C1 segment of cervical spinal cord (tissue), 14 donors: ENCODE data around the gene PHACTR1.
A peak's percentile ranks its signal among the peaks of the same experiment; 100 is the strongest.

Source experiments
- DNase-seq, 14 donors: peaks; one replicate each; lab custom pipeline; 2025; lab: John Stamatoyannopoulos, UW

The PHACTR1 gene

DNA sequence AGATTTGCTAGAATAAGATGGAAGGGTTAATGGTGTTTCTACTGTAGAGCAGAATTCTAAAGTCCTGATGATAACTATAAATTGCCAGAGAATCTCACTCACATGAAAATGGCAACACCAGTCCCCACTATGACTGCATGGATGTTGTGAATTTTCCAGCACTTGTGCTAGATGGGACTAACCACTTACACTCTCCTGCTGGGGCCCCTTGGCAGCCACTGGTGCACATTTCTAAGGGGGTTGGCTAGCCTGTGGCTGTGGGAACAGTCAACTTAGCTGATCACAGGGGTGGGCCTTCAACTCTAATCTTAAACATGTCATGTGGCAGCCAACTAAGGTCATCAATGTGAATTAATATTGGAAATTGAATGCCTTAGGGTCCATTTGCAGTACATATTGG is 271.2 kb downstream of the PHACTR1 start:
- no peak for DNase-seq

DNA sequence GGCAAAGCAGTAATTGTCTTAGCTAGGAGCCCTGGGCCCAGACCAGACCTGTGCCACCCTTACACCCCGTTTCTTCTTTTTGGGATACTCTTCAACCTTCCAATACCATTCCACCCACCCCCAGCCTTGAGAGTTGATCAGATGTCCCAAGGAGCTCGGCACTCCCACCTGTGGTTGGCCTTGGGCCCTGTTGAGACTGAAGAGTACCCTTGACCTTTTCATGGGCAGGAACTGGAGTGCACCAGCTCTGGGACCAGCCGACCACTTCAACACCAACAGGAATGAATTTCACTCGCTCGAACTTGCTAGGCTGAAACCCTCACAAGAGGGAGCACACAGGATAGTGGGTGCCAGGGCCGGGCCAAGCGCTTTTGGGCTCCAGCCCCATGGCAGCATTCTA is 273.6 kb downstream of the PHACTR1 start:
- DNase-seq: no peak

DNA sequence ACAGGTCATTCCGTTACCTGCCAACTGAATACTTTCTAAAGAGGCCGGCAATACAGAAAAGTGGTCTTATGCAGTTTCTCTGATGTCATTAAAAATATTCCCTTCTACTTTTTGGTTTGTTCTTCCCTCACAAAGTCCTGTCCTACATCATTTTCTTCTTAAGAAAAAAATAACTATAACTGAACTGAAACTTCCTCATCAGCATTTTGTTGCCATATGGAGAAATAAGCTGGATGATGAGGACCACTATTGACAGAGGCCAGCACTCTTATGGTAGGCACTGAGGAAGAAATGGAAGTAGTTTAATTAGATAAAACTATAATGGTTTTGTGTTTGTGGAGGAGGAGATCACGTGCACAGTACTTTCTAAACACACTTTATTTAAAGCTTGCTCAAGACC is 274.9 kb downstream of the PHACTR1 start:
- DNase-seq: no peak

DNA sequence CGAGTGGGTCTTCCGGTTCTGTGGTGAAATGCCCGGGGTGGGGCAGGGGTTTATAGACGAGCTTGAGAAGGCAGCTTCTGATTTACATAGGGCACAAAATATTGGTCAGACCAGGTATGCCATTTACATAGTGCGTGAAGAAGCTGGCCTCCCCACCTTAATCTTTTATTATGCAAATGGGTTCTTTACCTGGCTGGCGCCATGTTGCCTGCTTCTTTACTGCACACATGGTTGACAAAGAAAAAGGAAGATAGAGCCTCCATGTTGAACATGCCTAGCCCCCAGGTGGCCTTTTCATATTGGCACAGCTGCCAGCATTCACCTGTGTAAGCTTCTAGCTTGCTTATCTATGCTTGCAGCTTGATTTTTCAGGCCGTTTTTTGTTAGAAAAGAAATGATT is 276.2 kb downstream of the PHACTR1 start:
- DNase-seq: no peak

DNA sequence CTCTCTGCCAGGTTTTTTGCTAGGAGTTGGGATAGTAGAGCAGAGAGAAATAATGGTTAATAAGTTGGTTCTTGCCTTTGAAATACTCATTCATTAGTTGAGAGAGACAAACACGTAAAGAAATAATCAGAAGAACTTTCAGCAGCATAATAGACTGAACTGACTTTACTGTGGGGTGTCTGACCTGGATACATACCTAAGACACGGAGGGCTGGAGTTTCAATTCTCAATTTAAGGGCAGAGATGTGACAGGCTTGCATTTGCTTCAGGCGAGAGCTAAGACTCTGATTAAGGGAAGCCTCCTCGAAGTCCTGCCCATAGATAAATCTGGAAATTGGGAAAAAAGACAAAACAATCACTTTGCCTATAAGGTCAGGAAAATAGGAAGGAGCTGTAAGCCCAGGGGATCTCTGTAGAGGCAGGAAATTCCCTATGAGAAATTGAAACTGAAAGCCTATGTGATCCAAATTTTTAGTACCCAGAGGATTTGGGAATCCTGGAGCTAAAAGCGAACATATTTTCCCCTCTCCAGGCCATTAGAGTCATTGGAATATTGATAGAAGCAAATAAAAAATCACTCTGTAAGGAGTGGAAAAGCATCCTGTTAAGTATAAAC is 276.8 kb downstream of the PHACTR1 start:
- DNase-seq: no peak

DNA sequence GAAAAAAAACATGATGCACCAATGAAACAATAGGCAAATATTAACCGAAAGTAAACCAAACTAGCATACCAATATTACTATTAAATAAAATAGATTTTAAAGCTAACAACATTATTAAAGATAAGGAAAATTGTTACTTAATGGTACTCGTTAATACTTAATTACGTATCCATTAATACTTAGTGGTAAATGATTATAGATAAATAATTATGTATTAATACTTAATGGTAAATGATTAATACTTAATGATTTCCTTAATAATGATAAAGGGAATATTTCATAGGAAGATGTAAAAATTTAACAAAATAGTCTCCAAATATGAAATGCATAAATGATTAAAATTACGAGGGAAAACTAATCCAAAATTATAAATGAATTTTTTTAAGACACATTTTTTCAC is 278.9 kb downstream of the PHACTR1 start:
- no peak for DNase-seq

DNA sequence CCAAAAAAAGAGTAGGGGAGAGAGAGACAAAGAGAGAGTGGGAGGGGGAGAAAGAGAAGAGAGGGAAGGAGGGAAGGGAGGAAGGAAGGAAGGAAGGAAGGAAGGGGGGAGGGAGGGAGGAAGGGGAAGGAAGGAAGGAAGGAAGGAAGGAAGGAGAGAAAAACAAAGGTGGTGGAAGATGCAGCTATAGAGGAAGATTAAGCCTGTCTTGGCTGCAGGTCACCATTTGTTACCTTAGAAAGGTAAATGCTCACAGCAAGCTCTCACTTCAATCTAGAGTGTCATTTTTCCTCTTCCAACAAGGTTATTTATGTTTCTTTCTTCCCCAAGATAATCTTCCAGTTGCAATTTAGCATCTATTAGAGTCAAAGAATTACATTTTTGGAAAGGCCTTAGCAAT is 284.0 kb downstream of the PHACTR1 start:
- no peak for DNase-seq

DNA sequence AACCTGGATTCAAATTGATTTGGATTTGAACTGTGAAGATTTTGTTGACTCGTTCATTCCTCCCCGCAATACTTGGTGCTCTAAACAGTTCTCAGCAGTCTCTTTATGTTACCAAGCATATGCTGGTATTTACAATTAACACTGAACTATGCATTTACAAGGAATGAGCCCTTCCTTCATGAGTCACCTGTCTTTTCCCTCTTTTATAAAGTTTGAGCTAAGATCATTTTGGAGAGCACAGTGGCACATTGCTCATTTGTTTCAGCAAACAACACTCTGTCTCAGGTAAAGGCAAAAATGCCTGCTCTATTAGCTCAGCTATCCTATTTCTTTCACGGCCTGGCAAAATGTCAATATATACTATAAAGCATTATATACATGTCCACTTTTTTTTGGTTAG is 285.4 kb downstream of the PHACTR1 start:
- DNase-seq: no peak

DNA sequence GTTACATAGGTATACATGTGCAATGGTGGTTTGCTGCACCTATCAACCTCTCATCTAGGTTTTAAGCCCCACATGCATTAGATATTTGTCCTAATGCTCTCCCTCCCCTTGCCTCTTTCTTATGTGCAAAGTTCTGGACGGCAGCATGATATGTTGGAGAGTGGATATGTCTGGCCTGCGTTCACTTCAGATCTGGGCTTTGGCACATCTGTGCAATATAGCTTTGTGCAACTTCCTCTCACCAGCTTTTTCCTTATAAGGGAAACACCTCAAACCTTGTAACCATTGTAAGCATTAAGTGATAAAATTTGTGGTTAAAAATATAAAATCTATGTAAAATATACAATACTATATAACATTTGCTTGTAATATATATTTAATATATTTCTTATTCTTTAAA is 288.0 kb downstream of the PHACTR1 start:
- no peak for DNase-seq

DNA sequence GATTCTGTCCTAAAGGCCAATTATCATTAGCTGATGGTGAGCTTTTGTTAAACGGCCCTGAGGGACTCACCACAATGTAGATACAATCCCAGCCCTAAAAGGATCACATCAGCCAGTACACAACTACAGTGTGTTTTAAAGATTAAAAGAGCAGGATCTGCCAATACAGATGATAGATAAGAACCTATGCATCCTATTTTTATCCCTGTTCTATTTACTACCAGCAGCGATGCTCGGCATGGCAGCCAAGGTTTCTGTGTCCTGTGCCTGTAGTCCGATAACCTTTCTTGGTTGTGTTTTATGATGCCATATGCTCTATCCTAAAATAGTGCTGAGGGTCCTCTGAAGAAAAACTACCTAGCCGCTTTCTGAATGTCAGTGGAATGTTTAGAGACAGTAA is 289.4 kb downstream of the PHACTR1 start:
- DNase-seq: no peak

DNA sequence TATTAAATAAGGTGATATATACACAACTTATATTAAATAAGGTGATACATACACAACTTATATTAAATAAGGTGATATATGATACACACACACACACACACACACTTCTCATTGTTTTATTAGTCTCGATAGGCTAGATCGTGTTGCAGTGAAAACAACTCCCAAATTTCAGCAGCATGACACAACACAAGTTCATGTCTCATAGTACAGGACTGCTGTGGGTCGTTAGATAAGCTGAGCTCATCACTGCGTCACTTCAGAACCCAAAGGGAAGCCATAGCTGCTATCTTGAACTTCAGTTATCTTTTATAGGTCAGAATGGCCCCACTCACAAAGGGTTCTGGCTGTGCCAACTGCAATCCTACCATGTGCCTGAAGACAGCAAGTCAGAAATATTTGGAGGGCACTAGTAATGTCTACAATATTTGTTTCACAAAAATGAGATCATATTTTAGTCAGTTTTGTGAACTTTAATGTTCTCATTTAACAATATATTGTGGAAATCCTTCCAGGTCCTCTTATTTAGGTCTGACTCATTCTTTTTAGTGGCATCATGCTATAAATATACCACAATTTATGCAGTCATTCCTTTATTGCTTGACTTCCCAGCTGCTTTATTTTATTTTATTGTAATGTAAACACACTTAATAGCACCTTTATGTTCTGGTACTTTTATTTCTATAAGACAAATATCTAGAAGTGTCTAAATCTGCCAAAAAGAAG is 290.2 kb downstream of the PHACTR1 start:
- DNase-seq: no peak

DNA sequence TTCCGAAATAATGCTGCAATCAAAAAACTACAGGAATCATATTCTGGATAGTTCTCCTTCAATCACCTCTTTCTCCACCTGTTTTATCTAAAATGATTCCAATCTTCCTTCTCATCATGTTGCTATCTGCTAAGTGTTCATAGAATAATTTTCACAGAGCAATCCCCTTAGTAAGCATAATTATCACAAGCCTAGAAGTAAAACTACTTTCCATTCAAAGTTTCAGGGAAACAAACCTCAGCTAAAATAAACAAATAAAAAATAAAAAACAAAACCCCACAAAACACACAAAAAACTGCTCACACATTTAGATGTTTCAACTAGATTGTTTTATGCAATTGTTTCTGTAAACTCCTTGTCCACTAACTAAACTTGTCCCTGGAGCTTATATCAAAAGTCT is 291.2 kb downstream of the PHACTR1 start:
- DNase-seq: no peak

DNA sequence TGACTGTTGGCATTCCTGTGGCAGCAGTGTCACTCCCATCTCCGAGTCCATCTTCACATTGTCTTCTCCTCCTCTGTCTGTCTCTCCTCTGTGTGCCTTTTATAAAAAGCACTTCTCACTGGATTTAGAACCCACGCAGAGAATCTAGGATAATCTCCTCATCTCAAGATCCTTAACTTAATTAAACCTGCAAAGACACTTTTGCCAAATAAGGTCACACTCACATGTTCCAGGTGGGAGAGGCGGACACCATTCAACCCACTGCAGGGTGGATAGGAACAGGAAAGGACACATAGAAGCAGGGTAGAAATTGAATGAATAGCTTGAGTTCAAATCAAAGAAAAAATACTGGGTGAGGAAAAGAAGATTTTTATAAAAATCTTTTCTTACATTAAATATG is 292.5 kb downstream of the PHACTR1 start:
- DNase-seq: no peak

DNA sequence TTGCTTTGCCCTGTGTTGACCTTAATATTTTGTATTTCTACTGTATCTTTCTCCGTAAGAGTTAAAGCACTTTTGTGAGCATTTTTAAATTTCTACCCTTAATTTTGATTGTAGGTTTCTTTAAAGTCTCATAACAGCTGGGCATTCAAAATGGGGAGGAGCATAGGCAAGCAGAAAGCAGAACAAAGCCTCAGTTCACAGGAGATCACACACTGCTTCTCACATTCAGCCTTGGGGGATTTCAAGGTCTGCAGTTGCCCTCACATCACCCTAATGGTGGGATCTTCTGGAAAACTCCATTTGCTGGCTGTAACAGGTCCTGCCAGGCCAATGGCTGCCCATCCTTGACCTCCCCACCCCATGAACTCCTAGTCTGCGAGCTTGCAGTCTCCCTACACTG is 292.9 kb downstream of the PHACTR1 start:
- peak in 3 of 14 donors; percentile 15 to 22 (median 19) for DNase-seq

DNA sequence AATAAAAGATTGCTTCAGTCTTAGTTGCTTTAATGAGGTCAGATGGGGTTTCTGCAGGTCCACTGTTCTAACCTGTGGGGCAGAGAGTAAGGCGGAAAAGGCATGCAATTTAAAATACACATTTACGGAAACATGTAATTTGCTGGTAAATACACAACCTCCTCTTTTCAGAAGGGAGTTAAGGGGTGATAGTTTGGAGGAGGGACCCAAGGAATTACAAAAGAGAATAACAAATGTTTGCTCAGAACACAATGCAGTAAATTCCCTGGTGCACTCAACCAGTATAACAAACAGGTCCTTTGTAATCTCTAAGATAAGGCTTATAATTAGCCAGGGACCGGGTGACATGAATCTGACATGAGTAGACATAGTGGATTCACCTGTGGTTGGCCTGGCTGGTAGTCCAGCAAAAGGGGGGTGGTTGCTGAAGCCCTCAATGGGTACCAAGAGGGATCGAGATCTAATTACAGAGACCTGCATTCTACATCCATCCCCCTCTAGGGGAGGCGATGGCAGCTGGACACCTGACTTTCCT is 295.1 kb downstream of the PHACTR1 start:
- no peak for DNase-seq

DNA sequence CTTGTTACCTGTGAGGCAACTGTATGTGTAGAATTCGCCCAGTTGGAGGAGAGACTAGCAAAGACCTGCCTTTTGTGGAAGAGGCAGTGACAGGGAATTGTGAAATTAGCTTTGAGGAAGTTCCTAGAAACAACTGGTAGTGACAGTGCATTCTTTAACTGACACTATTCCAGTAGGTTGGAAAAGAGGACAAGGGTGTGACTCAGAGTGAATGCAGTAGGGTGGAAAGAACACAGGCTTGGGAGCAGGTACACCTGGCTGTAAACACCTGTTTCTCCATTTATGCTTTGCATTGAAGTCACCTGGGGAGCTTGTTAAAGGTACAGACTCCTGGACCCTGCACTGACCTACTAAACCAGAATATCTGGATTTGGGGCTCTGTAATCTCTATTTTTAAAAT is 295.7 kb downstream of the PHACTR1 start:
- no peak for DNase-seq

DNA sequence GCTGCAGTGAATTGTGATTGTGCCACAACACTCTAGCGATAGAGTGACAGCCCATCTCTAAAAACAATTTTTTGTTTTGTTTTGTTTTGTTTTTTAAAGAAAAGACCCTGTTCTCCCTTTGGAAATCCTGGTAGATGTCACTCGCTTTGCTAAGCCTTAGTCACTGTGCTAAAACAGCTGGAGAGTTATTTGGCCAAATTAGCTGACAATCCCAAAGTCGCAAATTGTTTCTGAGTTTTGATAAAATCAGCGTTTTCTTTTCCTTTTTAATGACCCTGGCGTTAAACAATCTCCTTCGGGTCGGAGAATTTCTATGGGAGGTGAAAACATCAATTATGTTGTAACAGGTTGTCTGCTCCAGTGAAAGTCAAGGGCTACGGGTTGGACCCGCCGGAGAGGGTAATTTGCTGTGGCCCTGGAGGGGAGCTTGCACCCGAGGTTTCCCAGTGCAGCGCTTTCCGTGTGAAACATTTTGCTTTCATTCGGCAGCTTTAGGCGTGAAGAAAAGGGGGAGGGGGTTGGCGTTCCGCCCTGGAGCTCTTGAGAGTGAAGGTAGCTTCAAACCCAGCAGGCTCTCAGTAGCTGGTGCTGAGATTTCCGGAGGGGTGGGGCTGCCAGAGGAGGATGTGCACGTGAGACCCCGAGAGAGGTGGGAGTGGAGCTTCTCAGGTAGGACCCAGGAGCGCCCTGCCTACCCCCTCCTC is 296.6 kb downstream of the PHACTR1 start:
- peak in 1 of 14 donors; percentile 59 for DNase-seq

DNA sequence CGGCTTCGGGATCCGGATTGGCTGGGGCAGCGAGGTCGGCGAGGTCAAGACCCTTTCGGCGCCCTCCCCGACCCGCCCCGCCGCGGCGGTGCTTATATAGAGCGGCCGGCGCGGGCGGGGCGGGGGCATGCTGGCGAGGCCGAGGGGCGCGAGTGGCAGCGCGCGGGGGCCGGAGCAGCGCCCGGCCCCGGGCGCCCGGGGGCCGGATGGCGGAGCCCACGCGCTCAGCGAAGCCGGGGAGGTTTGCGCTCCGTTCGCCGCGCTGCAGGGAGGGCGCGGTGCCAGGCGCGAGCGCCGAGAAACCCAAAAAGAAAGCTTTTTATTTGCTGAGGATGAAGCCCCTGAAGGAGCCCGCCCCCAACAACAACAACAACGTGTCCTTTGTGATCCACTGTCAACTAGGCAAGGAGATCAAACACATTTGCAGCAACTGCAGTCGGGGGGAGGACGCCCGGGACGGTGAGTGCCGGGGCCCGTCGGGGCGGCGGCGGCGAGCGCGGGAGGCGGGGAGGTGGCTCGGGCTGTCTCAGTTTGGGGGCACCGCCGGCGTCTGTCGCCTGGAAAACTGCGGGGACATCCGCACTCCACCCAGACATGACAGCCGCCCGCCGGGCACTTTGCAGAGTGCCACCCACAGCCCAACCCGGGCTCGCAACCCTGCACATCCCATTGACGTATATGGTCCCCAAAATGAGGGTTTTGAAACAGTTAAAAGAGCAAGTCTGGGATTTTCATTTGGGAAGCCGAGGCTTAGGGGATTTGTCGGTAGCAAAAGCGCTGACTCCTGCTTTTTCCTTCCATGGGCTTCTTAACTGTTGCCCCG is 297.3 kb downstream of the PHACTR1 start:
- peak in 2 of 14 donors; percentile 37 to 43 for DNase-seq

DNA sequence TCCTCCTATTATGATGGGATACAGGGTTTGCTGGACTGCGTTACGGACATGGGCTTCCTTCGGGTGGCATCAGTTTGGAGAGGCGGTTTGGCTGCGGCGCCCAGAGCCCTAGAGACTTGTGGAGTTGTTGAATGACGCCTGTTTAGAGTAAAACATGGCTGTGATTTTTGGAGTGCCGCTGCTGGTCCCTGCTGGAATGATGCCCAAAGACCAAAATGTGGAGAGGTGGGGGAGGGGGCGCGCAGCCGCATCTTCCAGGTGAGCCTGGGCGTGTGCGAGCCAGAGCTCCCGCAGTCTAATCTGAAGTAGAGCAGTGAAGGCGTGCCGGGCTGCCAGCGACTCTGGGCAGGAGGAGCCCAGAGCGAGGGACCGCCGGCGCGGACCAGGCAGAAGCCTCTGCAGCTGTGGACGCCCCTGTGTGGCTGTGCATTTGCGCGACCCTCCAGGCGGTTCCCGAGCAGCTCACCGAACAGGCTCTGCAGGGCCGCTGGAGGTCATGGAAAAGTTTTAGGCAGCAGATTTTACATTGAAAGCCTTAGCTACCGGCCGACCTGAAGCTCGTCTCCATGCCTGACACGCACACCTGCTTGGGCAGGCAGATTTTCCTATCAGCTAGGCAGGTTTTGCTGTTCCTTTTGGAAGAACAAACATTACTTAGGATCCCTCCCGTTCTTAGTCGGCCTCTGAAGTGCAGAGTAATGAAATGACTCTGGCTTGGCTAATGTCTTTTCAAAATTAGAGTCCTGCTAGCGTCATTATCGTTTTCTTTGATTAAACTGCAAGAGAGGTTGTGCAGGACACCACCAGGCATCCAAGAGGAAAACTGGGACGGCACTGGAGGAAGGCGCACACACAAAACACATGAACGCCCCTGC is 298.2 kb downstream of the PHACTR1 start:
- DNase-seq: peak in 2 of 14 donors; percentile 20 to 24

DNA sequence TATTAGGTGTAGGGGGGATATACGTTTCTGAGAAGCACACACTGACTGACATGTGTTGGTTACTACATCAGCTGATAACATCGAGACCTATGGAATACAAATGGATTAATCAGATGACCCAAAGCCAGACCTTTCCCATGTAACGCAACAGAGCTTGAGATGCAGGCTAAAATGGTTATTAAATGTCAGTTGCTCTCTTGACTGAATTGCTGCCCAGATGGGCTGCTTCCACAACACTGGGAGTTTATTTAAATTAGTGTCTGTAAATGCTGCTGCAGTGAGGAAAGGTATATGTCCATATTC is 298.8 kb downstream of the PHACTR1 start:
- no peak for DNase-seq

DNA sequence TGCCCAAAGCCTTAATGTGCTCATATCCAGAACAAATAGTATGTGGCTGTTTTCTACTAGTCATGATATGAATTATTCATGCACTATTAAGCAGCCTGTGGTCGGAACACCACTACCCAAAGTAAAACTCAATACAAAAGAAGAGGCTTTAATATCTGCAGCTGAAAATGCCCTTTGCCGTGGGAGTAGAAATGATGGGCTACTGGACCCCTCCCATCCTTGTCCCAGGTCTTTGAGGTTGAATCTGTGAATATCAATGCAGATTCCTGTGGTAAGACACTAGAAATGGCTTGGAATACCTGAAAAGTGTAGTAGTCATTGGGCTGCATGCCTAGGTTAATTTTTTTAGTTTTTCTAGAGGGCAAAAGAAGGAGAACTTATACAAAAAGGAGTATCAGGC is 308.0 kb downstream of the PHACTR1 start:
- DNase-seq: no peak
